HepG2 (cell line): ENCODE measurements around the gene PSMG4. TPM values are rescaled to one million over a fixed set of nuclear protein-coding genes. Genes with fewer than 3 reads are reported as not detected.

ENCODE experiments used
- HINFP ChIP-seq: sonication (generic); formaldehyde crosslinking; IDR thresholded peaks from 2 replicates; pipeline ENCODE4 v1.4.0; 2020; ENCODE audit warnings: low read depth, mild to moderate bottlenecking, missing genetic modification reagents
- HNF1B ChIP-seq: sonication (generic); formaldehyde crosslinking; IDR thresholded peaks from 2 replicates; pipeline ENCODE4 v1.5.1; 2020; ENCODE audit warnings: mild to moderate bottlenecking, moderate library complexity, missing genetic modification reagents
- KLF12 ChIP-seq: sonication (generic); formaldehyde crosslinking; IDR thresholded peaks from 2 replicates; pipeline ENCODE4 v1.4.0; 2020; ENCODE audit warnings: missing genetic modification reagents, borderline replicate concordance
- KLF13 ChIP-seq: sonication (generic); formaldehyde crosslinking; IDR thresholded peaks from 2 replicates; pipeline ENCODE4 v1.4.0; 2020; ENCODE audit warnings: mild to moderate bottlenecking, missing genetic modification reagents
- KLF16 ChIP-seq, 2 experiments: sonication (generic) in 1 of 2; formaldehyde crosslinking in 1 of 2; IDR thresholded peaks; 2 replicates each; pipeline versions ENCODE4 v1.6.1 to v1.8.0; 2016 to 2023; ENCODE audit warnings: missing genetic modification reagents in 2 of 2, missing compliant biosample characterization in 1 of 2
- KMT2B ChIP-seq: IDR thresholded peaks from 2 replicates; pipeline ENCODE4 v1.6.1; 2016; ENCODE audit warnings: missing genetic modification reagents, missing compliant biosample characterization
- MTF2 ChIP-seq: sonication (generic); formaldehyde crosslinking; IDR thresholded peaks from 2 replicates; pipeline ENCODE4 v1.5.0; 2020; ENCODE audit warnings: missing genetic modification reagents, borderline replicate concordance
- PITX1 ChIP-seq: sonication (generic); formaldehyde crosslinking; IDR thresholded peaks from 2 replicates; pipeline ENCODE4 v1.5.1; 2020; ENCODE audit warnings: mild to moderate bottlenecking, missing genetic modification reagents
- ZBTB33 ChIP-seq: sonication (generic); formaldehyde crosslinking; IDR thresholded peaks from 2 replicates; pipeline ENCODE4 v1.4.0; 2020; ENCODE audit warnings: missing genetic modification reagents
- ZBTB39 ChIP-seq: sonication (generic); formaldehyde crosslinking; IDR thresholded peaks from 2 replicates; pipeline ENCODE4 v1.5.0; 2020; ENCODE audit warnings: missing genetic modification reagents
- ZFP1 ChIP-seq: IDR thresholded peaks from 2 replicates; pipeline ENCODE4 v1.6.1; 2016
- ZHX1 ChIP-seq: sonication (generic); formaldehyde crosslinking; IDR thresholded peaks from 2 replicates; pipeline ENCODE4 v1.8.1; 2022; ENCODE audit warnings: low read depth, mild to moderate bottlenecking, missing genetic modification reagents
- ZNF232 ChIP-seq: sonication (generic); formaldehyde crosslinking; IDR thresholded peaks from 2 replicates; pipeline ENCODE4 v1.4.0; 2020; ENCODE audit warnings: missing genetic modification reagents, borderline replicate concordance
- ZNF253 ChIP-seq: sonication (generic); formaldehyde crosslinking; IDR thresholded peaks from 2 replicates; pipeline ENCODE4 v1.8.0; 2022; ENCODE audit warnings: mild to moderate bottlenecking, missing genetic modification reagents, borderline replicate concordance
- ZNF441 ChIP-seq: sonication (generic); formaldehyde crosslinking; IDR thresholded peaks from 2 replicates; pipeline ENCODE4 v1.7.0; 2021; ENCODE audit warnings: missing genetic modification reagents, borderline replicate concordance
- ZNF670 ChIP-seq: sonication (generic); formaldehyde crosslinking; IDR thresholded peaks from 2 replicates; pipeline ENCODE4 v1.8.0; 2022; ENCODE audit warnings: mild to moderate bottlenecking, missing genetic modification reagents, borderline replicate concordance
- ZNF83 ChIP-seq: sonication (generic); formaldehyde crosslinking; IDR thresholded peaks from 2 replicates; pipeline ENCODE4 v1.4.0; 2020; ENCODE audit warnings: missing genetic modification reagents, mild to moderate bottlenecking, borderline replicate concordance
- polyA plus RNA-seq, 8 experiments: library from polyadenylated mRNA; depleted of rRNA in 3 of 8; stranded (reverse) in 7 of 8; unstranded in 1 of 8; fragments of >200 nt; fragmentation: Illumina TruSeq in 4 of 8; extraction: Trizol in 4 of 8; gene quantifications; 2 replicates each; pipeline versions ENCODE4 v1.2.1 to v1.2.3, GENCODE V29; 2011 to 2016; ENCODE audit warnings: low read depth in 4 of 8, missing spikeins in 1 of 8, mixed read lengths in 1 of 8; ENCODE audit not compliant: insufficient read depth in 1 of 8
- total RNA-seq, 5 experiments: library from RNA; depleted of rRNA; stranded (reverse); fragments of >200 nt; fragmentation: Illumina TruSeq; extraction: Trizol; gene quantifications; 2 replicates each; pipeline ENCODE4 v1.2.3, GENCODE V29; 2016; ENCODE audit warnings: low read depth in 1 of 5

Gene PSMG4
- total and polyA plus RNA-seq, 2 of the 13 experiments (the other 11 are each of a cell fraction or from before 2014, with no cell fraction given) = 28.5 to 32.8 TPM

- TF ChIP-seq ZHX1 (CRISPR knock-in tag) = no peak
- TF ChIP-seq ZNF232 (CRISPR knock-in tag) = 0 out of 2 replicates have a peak, but pooled peaks have one; percentile 23
- no peak for TF ChIP-seq HNF1B (CRISPR knock-in tag)
- TF ChIP-seq ZBTB33 (CRISPR knock-in tag) = peak; percentile 54; the same call in 1 of the 2 replicates
- TF ChIP-seq ZFP1 (CRISPR knock-in tag) = no peak
- no peak for TF ChIP-seq ZNF83 (CRISPR knock-in tag)
- no peak for TF ChIP-seq KLF13 (CRISPR knock-in tag)
- peak; percentile 27; the same call in 1 of the 2 replicates for TF ChIP-seq PITX1 (CRISPR knock-in tag)
- TF ChIP-seq ZBTB39 = no peak
- peak; percentile 75; the same call in 1 of the 2 replicates for TF ChIP-seq HINFP (CRISPR knock-in tag)
- no peak for TF ChIP-seq ZNF441 (CRISPR knock-in tag)
- TF ChIP-seq KLF12 (CRISPR knock-in tag) = no peak
- no peak for TF ChIP-seq KMT2B (CRISPR knock-in tag)
- TF ChIP-seq KLF16 (CRISPR knock-in tag; IDR thresholded peaks at IDR 0.05) = peak in 1 of 2 experiments; percentile 28; a peak in 1 of 4 replicates
- TF ChIP-seq MTF2 = no peak
- peak; percentile 78; the same call in 1 of the 2 replicates for TF ChIP-seq ZNF670 (CRISPR knock-in tag)
- peak; percentile 75; the same call in 1 of the 2 replicates for TF ChIP-seq ZNF253 (CRISPR knock-in tag)
Measured at GRCh38 chr6:3226481-3227362, 32.0 kb upstream of the PSMG4 start (continued).
